Adrenal gland (tissue), 12 donors: ENCODE results near the gene ZNF775. TPM values are rescaled to one million over a fixed set of nuclear protein-coding genes. Genes with fewer than 3 reads are reported as not detected.

Experiments
- DNase-seq, 7 donors: peaks; one replicate each; pipeline ENCODE4 v3.0.0-alpha.2; 2019 to 2020
- H3K27ac ChIP-seq, 5 donors: fragments of 200-600 bp; sonication (generic) in 4 of 5; 1 replicate in 3 of 5; 2 replicates in 2 of 5; pipeline versions ENCODE4 v1.5.1 to v1.8.0; 2016 to 2020; ENCODE audit warnings: mild to moderate bottlenecking in 1 of 5
- H3K27me3 ChIP-seq: fragments of 200-600 bp; 2 replicates; pipeline ENCODE4 v1.8.0; 2021
- H3K36me3 ChIP-seq, 2 donors: fragments of 200-600 bp; replicated peaks in 1 of 2; 1 replicate in 1 of 2; 2 replicates in 1 of 2; pipeline versions ENCODE4 v1.5.1 to v1.8.0; 2018 to 2022
- H3K4me1 ChIP-seq, 2 donors: fragments of 200-600 bp; replicated peaks in 1 of 2; 1 replicate in 1 of 2; 2 replicates in 1 of 2; pipeline versions ENCODE4 v1.5.1 to v1.8.0; 2018 to 2021
- H3K4me3 ChIP-seq, 4 donors: fragments of 200-600 bp; sonication (generic) in 3 of 4; one replicate each; pipeline ENCODE4 v1.5.1; 2016 to 2018
- H3K9me3 ChIP-seq, 3 donors: fragments of 200-600 bp; sonication (generic) in 1 of 3; replicated peaks in 1 of 3; 1 replicate in 2 of 3; 2 replicates in 1 of 3; pipeline versions ENCODE4 v1.5.1 to v1.8.0; 2016 to 2021
- POLR2A ChIP-seq, 2 donors: fragments of 450-650 bp; IDR thresholded peaks; one replicate each; pipeline ENCODE4 v1.6.1; 2017; ENCODE audit warnings: antibody characterized with exemption in 2 of 2, mild to moderate bottlenecking in 2 of 2, moderate library complexity in 1 of 2
- WGBS, 4 donors: extraction: QIAGEN DNeasy Blood & Tissue Kit in 2 of 4; methylation state at CpG; one replicate each; pipeline versions ENCODE4 v1.1.5 to v1.1.7; 2013 to 2017; 5-methylcytosine and 5-hydroxymethylcytosine counted together
- intact Hi-C, 2 donors: fragments of 100-400 bp; cut with DNase I; formaldehyde crosslinking; loops; one replicate each; pipeline versions ENCODE4 v1.14.1 to v1.15.0; 2022 to 2023
- polyA plus RNA-seq, 3 donors: library from polyadenylated mRNA; stranded (reverse); fragments of 200-250 nt in 2 of 3; fragments of 350-450 nt in 1 of 3; fragmentation: Illumina TruSeq in 1 of 3; extraction: RNeasy Lipid Tissue Mini Kit (QIAGEN cat#74804) in 1 of 3; gene quantifications; one replicate each; pipeline ENCODE4 v1.2.3, GENCODE V29; 2013 to 2014
- total RNA-seq, 9 donors: library from RNA; depleted of rRNA in 4 of 9; stranded (reverse); fragments of >200 nt in 4 of 9; fragments of 120-200 nt in 1 of 9; fragmentation: NEBNext Ultra II Directional in 1 of 9; extraction: Animal tissue kit (Norgen Biotek cat#: 25700) in 1 of 9; gene quantifications; one replicate each; pipeline versions ENCODE4 v1.1.0 to v1.2.4, GENCODE V29; 2013 to 2023
- TF ChIP-seq, protein P1 (sequence below), 6 experiments: fragments of 450-650 bp in 4 of 6; fragments of 200-600 bp in 2 of 6; sonication (generic) in 1 of 6; IDR thresholded peaks; 1 replicate in 5 of 6; 2 replicates in 1 of 6; pipeline versions ENCODE4 v1.5.1 to v1.8.0; 2016 to 2021; ENCODE audit warnings: antibody characterized with exemption in 6 of 6, mild to moderate bottlenecking in 2 of 6, moderate library complexity in 1 of 6
- donor health status: healthy with polysubstance abuse.
- donor health status: Bipolar disorder and iron deficiency.
- donor health status: DM: yes; HTN: yes; CAD: no.
- donor health status: DM: no; HTN: no; CAD: no.
- donor health status: DM: no; HTN: no; CAD: no.
- donor health status: DM: yes; HTN: yes; CAD: no.

ZNF775 gene
- total and polyA plus RNA-seq, 12 donors: 0.26 to 13.9 (median 6.1) TPM

DNA sequence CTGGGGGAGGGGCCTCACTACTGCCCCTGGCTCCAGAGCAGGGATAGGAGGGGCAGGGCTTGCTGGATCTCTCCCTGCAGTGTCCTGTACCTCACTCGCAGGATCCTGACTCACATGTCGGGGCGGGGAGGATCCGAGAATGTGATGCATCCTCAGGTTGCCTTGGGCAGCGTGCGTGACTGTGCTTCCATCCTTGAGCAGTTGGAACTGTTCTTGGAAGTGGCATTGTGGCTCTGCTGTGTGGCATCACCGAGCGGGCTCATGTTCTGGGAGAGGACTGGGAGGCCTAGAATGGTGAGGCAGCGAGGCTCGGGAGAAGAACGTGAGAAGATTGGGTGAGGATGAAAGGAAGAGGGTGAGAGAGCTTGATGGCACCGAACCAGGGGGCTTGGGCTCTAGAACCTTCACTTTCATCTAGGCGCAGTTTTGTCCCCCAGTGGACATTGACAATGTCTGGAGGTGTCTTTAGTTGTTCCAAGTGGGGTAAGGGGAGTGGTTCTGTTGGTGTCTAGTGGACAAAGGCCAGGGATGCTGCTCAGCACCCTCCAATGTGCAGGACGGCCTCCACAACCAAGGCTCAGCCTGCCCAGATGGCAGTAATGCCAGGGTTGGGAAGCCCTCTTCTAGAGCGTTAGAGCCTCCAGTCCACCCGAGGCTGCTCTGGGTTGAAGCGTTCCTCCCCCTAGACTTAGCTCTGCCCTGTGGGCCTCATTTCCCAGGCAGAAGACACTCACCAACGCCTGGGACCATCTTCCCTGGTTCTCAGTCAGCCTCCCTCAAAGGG, 46.1 kb upstream of the ZNF775 start:
- Histone ChIP-seq H3K36me3 (peaks cover 0 to 52% of the 10 kb centered on the region in 2 donors), H3K27me3 (no peaks in the 10 kb centered on the region), H3K27ac (peak overlapping the region in 1 of 5 donors; percentile 55), H3K9me3 (no peaks in the 10 kb centered on the region), H3K4me3 (no peak overlapping the region), H3K4me1 (peaks cover 14 to 29% of the 10 kb centered on the region in 2 donors)
- DNase-seq: peak in 4 of 7 donors; percentile 45 to 68 (median 58)
- 75 to 89% (median 85%) methylated on average over 12 to 18 of the region's 18 CpGs for WGBS, 4 donors
- TF ChIP-seq POLR2A (IDR thresholded peaks at IDR 0.05): no peak
- TF ChIP-seq, protein P1, sequence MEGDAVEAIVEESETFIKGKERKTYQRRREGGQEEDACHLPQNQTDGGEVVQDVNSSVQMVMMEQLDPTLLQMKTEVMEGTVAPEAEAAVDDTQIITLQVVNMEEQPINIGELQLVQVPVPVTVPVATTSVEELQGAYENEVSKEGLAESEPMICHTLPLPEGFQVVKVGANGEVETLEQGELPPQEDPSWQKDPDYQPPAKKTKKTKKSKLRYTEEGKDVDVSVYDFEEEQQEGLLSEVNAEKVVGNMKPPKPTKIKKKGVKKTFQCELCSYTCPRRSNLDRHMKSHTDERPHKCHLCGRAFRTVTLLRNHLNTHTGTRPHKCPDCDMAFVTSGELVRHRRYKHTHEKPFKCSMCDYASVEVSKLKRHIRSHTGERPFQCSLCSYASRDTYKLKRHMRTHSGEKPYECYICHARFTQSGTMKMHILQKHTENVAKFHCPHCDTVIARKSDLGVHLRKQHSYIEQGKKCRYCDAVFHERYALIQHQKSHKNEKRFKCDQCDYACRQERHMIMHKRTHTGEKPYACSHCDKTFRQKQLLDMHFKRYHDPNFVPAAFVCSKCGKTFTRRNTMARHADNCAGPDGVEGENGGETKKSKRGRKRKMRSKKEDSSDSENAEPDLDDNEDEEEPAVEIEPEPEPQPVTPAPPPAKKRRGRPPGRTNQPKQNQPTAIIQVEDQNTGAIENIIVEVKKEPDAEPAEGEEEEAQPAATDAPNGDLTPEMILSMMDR (IDR thresholded peaks at IDR 0.05): no peak
- intact Hi-C loops: no loop called here

DNA sequence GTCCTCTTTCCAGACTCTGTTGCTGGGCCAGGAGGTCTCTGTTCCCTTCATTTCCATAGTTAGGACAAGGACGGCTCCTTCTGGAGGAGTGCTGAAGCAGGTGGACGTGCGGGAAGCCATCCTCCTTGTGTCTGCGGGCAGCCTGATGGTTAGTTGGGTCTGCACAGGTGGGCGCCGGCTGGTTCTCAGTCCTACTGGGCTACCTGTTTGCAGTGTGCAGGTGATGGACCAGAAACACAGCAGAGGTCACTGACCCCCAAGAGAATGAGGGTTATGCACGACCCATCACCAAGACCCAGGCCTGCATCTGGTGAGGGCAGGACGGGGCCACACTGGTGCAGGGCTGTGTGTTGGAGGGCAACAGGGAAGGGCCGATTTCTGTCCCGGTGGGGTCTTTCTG, 45.5 kb upstream of the ZNF775 start:
- Histone ChIP-seq H3K4me1 (peaks cover 20 to 35% of the 10 kb centered on the region in 2 donors), H3K27ac (peak overlapping the region in 1 of 5 donors; percentile 55), H3K27me3 (no peaks in the 10 kb centered on the region), H3K9me3 (no peaks in the 10 kb centered on the region), H3K4me3 (no peak overlapping the region), H3K36me3 (peaks cover 0 to 55% of the 10 kb centered on the region in 2 donors)
- DNase-seq: peak in 1 of 7 donors; percentile 48
- intact Hi-C loops: no loop called here
- 90 to 98% (median 93%) methylated on average over 5 to 10 of the region's 10 CpGs for WGBS, 4 donors
- peak in 1 of 2 donors; percentile 12 for TF ChIP-seq POLR2A (IDR thresholded peaks at IDR 0.05)
- TF ChIP-seq, protein P1 (IDR thresholded peaks at IDR 0.05): no peak

DNA sequence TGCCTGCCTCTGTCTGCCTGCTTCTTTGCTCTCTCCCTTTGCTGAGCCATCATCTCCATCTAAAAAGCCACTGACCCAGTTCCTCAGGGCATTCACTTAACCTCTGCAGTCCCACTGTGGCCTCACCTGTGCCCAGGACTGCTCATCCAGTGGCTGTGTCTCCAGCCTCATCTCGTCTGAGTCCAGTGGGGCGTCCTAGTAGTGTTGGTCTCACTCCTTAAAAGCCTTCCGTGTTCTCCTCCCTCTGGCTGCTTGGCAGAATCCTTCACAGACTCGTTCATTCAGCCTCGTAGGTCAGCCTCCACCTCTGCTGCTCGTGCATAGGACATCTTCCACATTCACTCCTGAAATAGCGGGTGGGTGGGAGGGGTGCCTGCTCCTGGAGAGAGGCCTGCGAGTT, 45.0 kb upstream of the ZNF775 start:
- no peaks in the 10 kb centered on the region for H3K9me3 ChIP-seq
- H3K4me3 ChIP-seq: no peak overlapping the region
- H3K27ac ChIP-seq: peak overlapping the region in 3 of 5 donors; percentile 9 to 90 (median 55)
- H3K4me1 ChIP-seq: peaks cover 25 to 40% of the 10 kb centered on the region in 2 donors
- intact Hi-C loops: no loop called here
- peaks cover 0 to 51% of the 10 kb centered on the region in 2 donors for H3K36me3 ChIP-seq
- no peaks in the 10 kb centered on the region for H3K27me3 ChIP-seq
- no peak for TF ChIP-seq POLR2A (IDR thresholded peaks at IDR 0.05)
- TF ChIP-seq, protein P1 (IDR thresholded peaks at IDR 0.05): no peak
- 84 to 97% (median 92%) methylated on average over 8 of the region's 8 CpGs for WGBS, 4 donors
- peak in 1 of 7 donors; percentile 6 for DNase-seq

DNA sequence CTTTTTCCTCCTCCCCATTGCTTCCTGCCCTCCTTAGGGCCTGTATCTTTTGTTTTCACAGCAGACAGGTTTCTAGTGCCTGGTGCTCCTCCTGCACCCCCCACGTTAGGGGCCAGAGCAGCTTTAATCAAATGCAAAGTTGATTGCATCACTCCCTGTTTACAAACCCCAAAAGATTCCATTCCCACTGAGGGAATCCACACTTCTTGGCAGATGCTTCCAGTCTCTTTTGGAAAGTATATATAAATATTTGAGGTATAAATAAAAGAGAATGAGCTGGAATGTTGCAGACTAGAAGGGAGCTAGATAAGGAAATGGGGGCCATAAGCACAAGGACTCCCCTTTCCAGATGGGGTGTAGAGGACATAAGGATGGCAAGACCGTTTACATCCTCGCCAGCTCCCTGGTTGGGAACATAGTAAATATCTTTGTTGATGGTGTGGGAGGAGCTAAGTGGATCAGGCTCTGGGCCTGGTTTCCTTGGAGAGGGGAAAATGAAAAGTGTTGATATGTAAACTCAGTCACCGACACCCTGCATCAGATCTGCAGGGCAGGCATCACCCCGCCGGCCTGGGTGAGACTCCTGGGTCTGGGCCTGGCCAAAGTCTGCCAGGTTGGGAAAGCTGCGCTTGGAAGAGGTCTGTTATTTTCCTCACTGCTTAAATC, 43.9 kb upstream of the ZNF775 start:
- H3K36me3 ChIP-seq: peaks cover 0 to 41% of the 10 kb centered on the region in 2 donors
- no peak for TF ChIP-seq POLR2A (IDR thresholded peaks at IDR 0.05)
- TF ChIP-seq, protein P1 (IDR thresholded peaks at IDR 0.05): no peak
- intact Hi-C loops: loop anchor here in 1 of 2 donors (5.0 kb wide), 1 partner anchor 37 kb away; no protein-coding TSS in a partner anchor
- no peaks in the 10 kb centered on the region for H3K27me3 ChIP-seq
- 42 to 54% (median 45%) methylated on average over 7 of the region's 7 CpGs for WGBS, 4 donors
- peak in 3 of 7 donors; percentile 47 to 63 (median 52) for DNase-seq
- H3K4me1 ChIP-seq: peaks cover 29 to 42% of the 10 kb centered on the region in 2 donors
- no peak overlapping the region for H3K4me3 ChIP-seq
- H3K9me3 ChIP-seq: no peaks in the 10 kb centered on the region
- H3K27ac ChIP-seq: peak overlapping the region in 4 of 5 donors; percentile 20 to 91 (median 88)
